Fibroblast of villous mesenchyme (primary cell): Measurements from ENCODE around the gene HK1. TPM values are rescaled to one million over a fixed set of nuclear protein-coding genes. Genes with fewer than 3 reads are reported as not detected.

Experiments used
- DNase-seq: peaks from one replicate; pipeline ENCODE4 v3.0.0-alpha.2; 2010; ENCODE audit warnings: low read depth
- H3K4me3 ChIP-seq: 2 replicates; pipeline ENCODE4 v1.5.1; 2011; ENCODE audit warnings: low read depth, mild to moderate bottlenecking, low read length
- CTCF ChIP-seq: IDR thresholded peaks from 2 replicates; pipeline ENCODE4 v1.5.1; 2012; ENCODE audit warnings: low read depth, mild to moderate bottlenecking, low read length; ENCODE audit not compliant: insufficient read depth
- total RNA-seq: library from RNA; depleted of rRNA; stranded (reverse); fragments of >200 nt; gene quantifications from 2 replicates; pipeline ENCODE4 v1.2.3, GENCODE V29; 2012

The HK1 gene
- total RNA-seq, 1 donor = 91.1 TPM

- DNase-seq = no peak
- no peak overlapping the region for H3K4me3 ChIP-seq
- TF ChIP-seq CTCF = no peak
Measured at GRCh38 chr10:69315610-69316312, 37.5 kb downstream of the HK1 start.

GRCh38 chr10:69316313-69317059 lies 38.2 kb downstream of the HK1 start:
- peak; percentile 33 for DNase-seq
- H3K4me3 ChIP-seq = no peak overlapping the region
- TF ChIP-seq CTCF = no peak

GRCh38 chr10:69317175-69317604 lies 38.9 kb downstream of the HK1 start:
- no peak for TF ChIP-seq CTCF
- DNase-seq = no peak

GRCh38 chr10:69317626-69318105 lies 39.4 kb downstream of the HK1 start:
- peak overlapping the region; percentile 97 for H3K4me3 ChIP-seq
- TF ChIP-seq CTCF = no peak

More at GRCh38 chr10:69317175-69317604, 38.9 kb downstream of the HK1 start:
- no peak overlapping the region for H3K4me3 ChIP-seq

GRCh38 chr10:69318106-69318866 lies 40.0 kb downstream of the HK1 start:
- peak; percentile 83 for DNase-seq
- H3K4me3 ChIP-seq = peak overlapping the region; percentile 97
- no peak for TF ChIP-seq CTCF

More at GRCh38 chr10:69317626-69318105, 39.4 kb downstream of the HK1 start:
- no peak for DNase-seq

- DNase-seq = peak; percentile 81
- peak overlapping the region; percentile 97 for H3K4me3 ChIP-seq
- TF ChIP-seq CTCF = no peak
Measured at GRCh38 chr10:69318867-69319727, 40.8 kb downstream of the HK1 start.
